A673 (cell line): ENCODE measurements around the gene LRRC66. TPM values are rescaled to one million over a fixed set of nuclear protein-coding genes. Genes with fewer than 3 reads are reported as not detected.

Source experiments
- BruUV-seq: library from RNA; stranded (reverse); fragments of 400-500 nt; replicated peaks from 2 replicates; lab custom pipeline; 2021; lab: Mats Ljungman, UMichigan
- CTCF ChIA-PET: fragments of 300-600 bp; sonication (Branson Sonifier 250); formaldehyde crosslinking; loops from one replicate; lab custom pipeline; 2022; ENCODE audit warnings: antibody characterized with exemption; lab: Charles Lee
- POLR2A ChIA-PET: fragments of 300-600 bp; sonication (Branson Sonifier 250); formaldehyde crosslinking; loops from one replicate; lab custom pipeline; 2022; ENCODE audit warnings: antibody characterized with exemption; ENCODE audit not compliant: low non-redundant PET; lab: Charles Lee
- DNase-seq: peaks from one replicate; pipeline ENCODE4 v3.0.0-alpha.2; 2015; ENCODE audit warnings: low spot score
- H3K27ac ChIP-seq: fragments of 200-600 bp; sonication (generic); 2 replicates; pipeline ENCODE4 v1.5.1; 2016; ENCODE audit warnings: mixed run types, low read depth, mild to moderate bottlenecking, mixed read lengths, antibody characterized with exemption, low read length; ENCODE audit not compliant: poor library complexity, severe bottlenecking
- H3K27me3 ChIP-seq: fragments of 200-600 bp; sonication (generic); replicated peaks from 2 replicates; pipeline ENCODE4 v1.6.1; 2017; ENCODE audit warnings: mixed run types, low read depth, mild to moderate bottlenecking, mixed read lengths, antibody characterized with exemption, low read length; ENCODE audit not compliant: insufficient read depth, poor library complexity
- H3K36me3 ChIP-seq: fragments of 200-600 bp; sonication (generic); 2 replicates; pipeline ENCODE4 v1.6.1; 2016; ENCODE audit warnings: mixed run types, mild to moderate bottlenecking, mixed read lengths, antibody characterized with exemption, low read length; ENCODE audit not compliant: insufficient read depth, poor library complexity, severe bottlenecking
- H3K4me1 ChIP-seq: fragments of 200-600 bp; sonication (generic); 2 replicates; pipeline ENCODE4 v1.6.1; 2017; ENCODE audit warnings: mixed run types, mild to moderate bottlenecking, mixed read lengths, antibody characterized with exemption, low read length; ENCODE audit not compliant: insufficient read depth, poor library complexity, severe bottlenecking
- H3K4me3 ChIP-seq: fragments of 200-600 bp; sonication (generic); 2 replicates; pipeline ENCODE4 v1.5.1; 2016; ENCODE audit warnings: low read depth, mixed run types, mild to moderate bottlenecking, mixed read lengths, low read length; ENCODE audit not compliant: poor library complexity, severe bottlenecking
- H3K9me3 ChIP-seq: fragments of 200-600 bp; sonication (generic); 2 replicates; pipeline ENCODE4 v1.6.1; 2016; ENCODE audit warnings: mixed run types, low read depth, mild to moderate bottlenecking, mixed read lengths, antibody characterized with exemption, low read length; ENCODE audit not compliant: poor library complexity, severe bottlenecking
- EZH2 ChIP-seq: fragments of 200-600 bp; sonication (generic); IDR thresholded peaks from 2 replicates; pipeline ENCODE4 v1.6.1; 2017; ENCODE audit warnings: borderline replicate concordance, low read depth, mild to moderate bottlenecking, mixed read lengths, antibody characterized with exemption, low read length; ENCODE audit not compliant: poor library complexity, severe bottlenecking
- intact Hi-C: fragments of 100-400 bp; cut with micrococcal nuclease; formaldehyde crosslinking; loops from one replicate; pipeline ENCODE4 v1.10.0; 2022; ENCODE audit not compliant: unreplicated experiment
- total RNA-seq: library from RNA; stranded (reverse); gene quantifications from 2 replicates; pipeline ENCODE4 v1.2.3, GENCODE V29; 2021
- TF ChIP-seq, protein P1 (sequence below): fragments of 300-800, 200-600 bp; sonication (generic); conservative IDR thresholded peaks from 2 replicates; pipeline ENCODE4 v1.5.1; 2017; ENCODE audit warnings: low read depth, mild to moderate bottlenecking, antibody characterized with exemption, low read length, moderate library complexity, mixed read lengths

The LRRC66 gene
- total RNA-seq, 1 experiment from 2014 or later = not detected

- H3K4me1 ChIP-seq = no peaks in the 10 kb centered on the region
- H3K4me3 ChIP-seq = no peak overlapping the region
- no peak for TF ChIP-seq EZH2
- TF ChIP-seq, protein P1, sequence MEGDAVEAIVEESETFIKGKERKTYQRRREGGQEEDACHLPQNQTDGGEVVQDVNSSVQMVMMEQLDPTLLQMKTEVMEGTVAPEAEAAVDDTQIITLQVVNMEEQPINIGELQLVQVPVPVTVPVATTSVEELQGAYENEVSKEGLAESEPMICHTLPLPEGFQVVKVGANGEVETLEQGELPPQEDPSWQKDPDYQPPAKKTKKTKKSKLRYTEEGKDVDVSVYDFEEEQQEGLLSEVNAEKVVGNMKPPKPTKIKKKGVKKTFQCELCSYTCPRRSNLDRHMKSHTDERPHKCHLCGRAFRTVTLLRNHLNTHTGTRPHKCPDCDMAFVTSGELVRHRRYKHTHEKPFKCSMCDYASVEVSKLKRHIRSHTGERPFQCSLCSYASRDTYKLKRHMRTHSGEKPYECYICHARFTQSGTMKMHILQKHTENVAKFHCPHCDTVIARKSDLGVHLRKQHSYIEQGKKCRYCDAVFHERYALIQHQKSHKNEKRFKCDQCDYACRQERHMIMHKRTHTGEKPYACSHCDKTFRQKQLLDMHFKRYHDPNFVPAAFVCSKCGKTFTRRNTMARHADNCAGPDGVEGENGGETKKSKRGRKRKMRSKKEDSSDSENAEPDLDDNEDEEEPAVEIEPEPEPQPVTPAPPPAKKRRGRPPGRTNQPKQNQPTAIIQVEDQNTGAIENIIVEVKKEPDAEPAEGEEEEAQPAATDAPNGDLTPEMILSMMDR = no peak
- CTCF ChIA-PET = no interaction called here
- H3K36me3 ChIP-seq = no peaks in the 10 kb centered on the region
- no peaks in the 10 kb centered on the region for H3K9me3 ChIP-seq
- H3K27ac ChIP-seq = no peak overlapping the region
- BruUV-seq = no TSS peak
- H3K27me3 ChIP-seq = peaks cover 3% of the 10 kb centered on the region
- POLR2A ChIA-PET = no interaction called here
- no peak for DNase-seq
- intact Hi-C loops = no loop called here
These were observed 29.1 kb upstream of the LRRC66 start for GRCh38 chr4:52049266-52049665.

- ChIA-PET CTCF (interaction anchor here (0.6 kb wide), 1 partner anchor 214 kb away, joined by 3 read pairs; no protein-coding TSS in a partner anchor), POLR2A (no interaction called here)
- Histone ChIP-seq H3K36me3 (no peaks in the 10 kb centered on the region), H3K4me1 (no peaks in the 10 kb centered on the region), H3K27ac (no peak overlapping the region), H3K9me3 (no peaks in the 10 kb centered on the region), H3K27me3 (no peaks in the 10 kb centered on the region), H3K4me3 (no peak overlapping the region)
- no peak for TF ChIP-seq EZH2
- TF ChIP-seq, protein P1 = no peak
- no TSS peak for BruUV-seq
- DNase-seq = no peak
- intact Hi-C loops = no loop called here
These were observed 24.9 kb upstream of the LRRC66 start for GRCh38 chr4:52045028-52045427.

DNA sequence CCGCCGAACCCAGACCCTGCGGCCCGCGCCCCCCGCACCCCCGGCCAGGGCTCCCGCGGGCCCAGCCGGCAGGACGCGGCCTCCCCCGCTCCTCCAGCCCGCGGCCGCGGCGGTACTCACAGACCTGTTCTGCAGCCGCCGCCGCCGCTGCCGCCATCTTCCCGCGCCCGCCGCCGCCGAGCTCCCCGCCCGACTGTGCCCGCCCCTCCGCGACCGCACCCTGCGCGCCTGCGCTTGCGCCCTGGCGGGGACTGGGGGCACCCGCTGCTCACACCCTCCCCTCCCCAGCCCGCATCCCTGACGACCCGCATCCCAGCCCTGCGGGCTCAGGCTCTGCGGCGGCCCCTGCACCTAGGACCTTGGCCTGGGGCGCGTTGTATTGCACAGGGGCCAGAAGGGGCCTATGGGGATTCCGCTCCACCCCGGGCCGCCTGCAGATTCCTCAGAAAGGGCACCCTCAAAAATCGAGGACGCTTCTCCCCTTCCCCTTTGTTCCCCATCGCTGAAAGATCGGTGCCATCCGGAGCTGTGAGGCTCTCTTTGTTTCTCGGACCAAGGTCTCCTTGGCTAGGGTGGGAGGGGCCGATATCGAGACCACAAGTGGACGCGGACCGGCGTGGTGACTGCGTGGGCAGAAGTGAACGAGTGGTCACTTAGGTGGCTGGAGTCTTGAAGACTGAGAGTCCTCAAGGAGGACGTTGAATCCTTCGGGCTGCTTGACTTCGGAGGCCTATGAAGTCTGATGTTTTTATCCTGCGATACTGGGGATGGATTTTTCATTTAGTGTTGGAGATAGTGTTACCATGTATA is 18.1 kb upstream of the LRRC66 start, which contains the start of gene SGCB:
TSS of gene SGCB (minus strand) at position 197 of the 810 bp plus-strand sequence. CDS start at position 157, 40 bp downstream.
- Histone ChIP-seq H3K4me1 (peaks cover 6% of the 10 kb centered on the region), H3K9me3 (no peaks in the 10 kb centered on the region), H3K36me3 (no peaks in the 10 kb centered on the region), H3K27me3 (no peaks in the 10 kb centered on the region), H3K4me3 (peak within 1 kb of the TSS; percentile 61), H3K27ac (no peak within 1 kb of the TSS)
- no peak for TF ChIP-seq EZH2
- TF ChIP-seq, protein P1 = no peak
- intact Hi-C loops = no loop called here
- no TSS peak for BruUV-seq
- POLR2A ChIA-PET = no interaction called here
- CTCF ChIA-PET = no interaction called here
- DNase-seq = peak; percentile 54
